Measurements from ENCODE around the gene GRIN2C.

The GRIN2C gene

GRCh38 chr17:74898376-74898946, 38.8 kb upstream of the GRIN2C start:
- Histone ChIP-seq H3K4me1 (ENCODE audit: control insufficient read depth in 1 of 2, insufficient read depth in 2 of 2, low read length in 2 of 2) (no peaks in the 10 kb centered on the region), H3K36me3 (ENCODE audit: control insufficient read depth in 1 of 2, insufficient read depth in 2 of 2, low read length in 2 of 2) (no peaks in the 10 kb centered on the region), H3K27ac (ENCODE audit: low read depth, low read length) (no peak overlapping the region), H3K9ac (ENCODE audit: low read depth in 1 of 2, low read length in 2 of 2) (no peak overlapping the region), H3K27me3 (ENCODE audit: control insufficient read depth in 1 of 2, insufficient read depth in 2 of 2, low read length in 2 of 2) (peaks cover 23 to 25% of the 10 kb centered on the region in 2 donors), H3K9me3 (ENCODE audit: control insufficient read depth in 1 of 2, low read length in 2 of 2) (no peaks in the 10 kb centered on the region), H3K4me3 (ENCODE audit: low read depth in 1 of 2, low read length in 2 of 2) (no peak overlapping the region)

DNA sequence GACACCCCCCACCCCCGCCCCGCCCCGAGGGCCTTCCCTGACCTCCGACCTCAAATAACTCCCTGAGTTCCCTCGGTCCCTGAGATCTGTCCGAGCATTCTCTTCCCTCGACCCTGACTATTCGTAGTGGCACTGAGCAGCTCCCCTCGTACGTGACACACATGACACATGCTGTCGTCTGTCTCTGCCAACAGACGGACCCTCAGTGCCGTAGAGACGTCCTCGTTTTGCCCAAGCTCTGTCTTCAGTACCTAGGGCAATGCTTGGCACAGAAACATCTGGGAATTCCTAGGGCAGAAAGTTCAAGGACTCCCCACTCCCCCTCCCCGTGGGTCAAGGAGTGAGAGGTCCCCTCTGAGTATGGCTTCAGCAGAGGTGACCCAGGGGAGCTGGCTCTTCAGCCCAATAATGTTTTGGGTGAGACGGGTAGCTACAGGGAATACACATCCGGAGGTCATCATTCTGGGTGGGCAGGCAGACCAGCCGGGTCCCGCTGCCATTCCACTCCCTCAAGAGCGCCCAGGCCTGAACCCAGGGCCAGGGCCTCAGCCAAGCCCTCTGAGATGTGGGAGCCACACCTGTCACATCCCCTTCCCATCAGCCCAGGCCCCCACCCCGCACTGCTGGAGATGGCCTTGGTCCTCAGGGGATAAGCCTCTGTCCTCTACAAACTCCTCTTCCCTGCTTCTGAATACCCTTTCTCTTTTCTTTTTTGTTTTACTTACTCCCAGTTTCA, 34.4 kb upstream of the GRIN2C start:
- H3K27ac ChIP-seq (ENCODE audit: low read depth, low read length): no peak overlapping the region
- no peak overlapping the region for H3K4me3 ChIP-seq (ENCODE audit: low read depth in 1 of 2, low read length in 2 of 2)
- H3K36me3 ChIP-seq (ENCODE audit: control insufficient read depth in 1 of 2, insufficient read depth in 2 of 2, low read length in 2 of 2): no peaks in the 10 kb centered on the region
- H3K9me3 ChIP-seq (ENCODE audit: control insufficient read depth in 1 of 2, low read length in 2 of 2): no peaks in the 10 kb centered on the region
- H3K27me3 ChIP-seq (ENCODE audit: control insufficient read depth in 1 of 2, insufficient read depth in 2 of 2, low read length in 2 of 2): peaks cover 29 to 36% of the 10 kb centered on the region in 2 donors
- H3K4me1 ChIP-seq (ENCODE audit: control insufficient read depth in 1 of 2, insufficient read depth in 2 of 2, low read length in 2 of 2): no peaks in the 10 kb centered on the region
- H3K9ac ChIP-seq (ENCODE audit: low read depth in 1 of 2, low read length in 2 of 2): no peak overlapping the region

DNA sequence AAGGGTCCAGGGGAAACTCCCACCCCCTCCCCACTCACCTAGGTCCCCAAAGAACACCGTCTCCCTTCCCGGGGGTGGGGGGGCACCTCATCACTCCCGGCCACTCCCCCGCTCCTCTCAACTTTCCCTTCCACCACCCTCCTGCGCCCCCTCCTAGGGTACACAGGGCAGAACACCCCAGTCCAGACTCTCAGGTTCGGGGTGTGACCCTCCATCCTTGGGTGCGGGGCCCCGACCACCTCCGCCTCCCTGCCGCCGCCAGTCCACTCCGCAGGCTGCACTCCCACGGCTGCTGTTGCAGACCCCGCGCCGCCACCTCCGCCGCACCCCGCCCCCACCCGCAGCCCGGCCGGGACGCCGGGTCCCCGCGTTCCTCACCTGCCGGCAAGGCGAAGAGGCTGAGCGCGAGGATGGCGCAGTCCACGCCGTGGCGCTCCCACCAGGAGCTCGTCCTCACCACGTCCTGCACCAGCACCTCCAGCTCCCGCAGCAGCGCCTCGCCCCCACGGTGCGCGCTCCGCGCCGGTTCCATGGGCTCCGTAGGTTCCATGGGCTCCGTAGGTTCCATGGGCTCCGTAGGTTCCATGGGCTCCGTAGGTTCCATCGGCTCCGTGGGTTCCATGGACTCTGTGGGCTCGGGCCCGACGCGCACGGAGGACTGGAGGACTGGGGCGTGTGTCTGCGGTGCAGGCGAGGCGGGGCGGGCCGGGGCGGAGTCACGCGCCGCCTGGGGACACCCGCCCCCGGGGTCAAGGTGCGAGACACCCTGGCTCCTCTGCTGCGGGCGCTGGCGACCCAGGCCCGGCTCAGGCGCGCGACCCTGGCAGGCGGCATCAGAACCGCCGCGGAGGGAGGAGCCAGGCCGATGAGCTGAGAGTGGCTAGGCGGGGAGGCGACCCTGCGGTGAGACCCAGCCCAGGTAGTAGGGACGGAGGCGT, 33.6 kb upstream of the GRIN2C start, which contains the start of gene FADS6:
Gene FADS6, minus strand, starts transcription at position 660 of the 938 bp plus-strand sequence. Its CDS starts 38 bp downstream, at position 622.
- no peaks in the 10 kb centered on the region for H3K4me1 ChIP-seq (ENCODE audit: control insufficient read depth in 1 of 2, insufficient read depth in 2 of 2, low read length in 2 of 2)
- no peak within 1 kb of the TSS for H3K9ac ChIP-seq (ENCODE audit: low read depth in 1 of 2, low read length in 2 of 2)
- no peak within 1 kb of the TSS for H3K27ac ChIP-seq (ENCODE audit: low read depth, low read length)
- no peaks in the 10 kb centered on the region for H3K9me3 ChIP-seq (ENCODE audit: control insufficient read depth in 1 of 2, low read length in 2 of 2)
- no peaks in the 10 kb centered on the region for H3K36me3 ChIP-seq (ENCODE audit: control insufficient read depth in 1 of 2, insufficient read depth in 2 of 2, low read length in 2 of 2)
- H3K27me3 ChIP-seq (ENCODE audit: control insufficient read depth in 1 of 2, insufficient read depth in 2 of 2, low read length in 2 of 2): peaks cover 29 to 42% of the 10 kb centered on the region in 2 donors
- H3K4me3 ChIP-seq (ENCODE audit: low read depth in 1 of 2, low read length in 2 of 2): peak within 1 kb of the TSS; percentile 47 to 63

GRCh38 chr17:74892013-74892841, 32.5 kb upstream of the GRIN2C start:
- Histone ChIP-seq H3K9me3 (ENCODE audit: control insufficient read depth in 1 of 2, low read length in 2 of 2) (no peaks in the 10 kb centered on the region), H3K4me1 (ENCODE audit: control insufficient read depth in 1 of 2, insufficient read depth in 2 of 2, low read length in 2 of 2) (no peaks in the 10 kb centered on the region), H3K36me3 (ENCODE audit: control insufficient read depth in 1 of 2, insufficient read depth in 2 of 2, low read length in 2 of 2) (no peaks in the 10 kb centered on the region), H3K27me3 (ENCODE audit: control insufficient read depth in 1 of 2, insufficient read depth in 2 of 2, low read length in 2 of 2) (peaks cover 29 to 43% of the 10 kb centered on the region in 2 donors), H3K9ac (ENCODE audit: low read depth in 1 of 2, low read length in 2 of 2) (no peak overlapping the region), H3K4me3 (ENCODE audit: low read depth in 1 of 2, low read length in 2 of 2) (peak overlapping the region in 1 of 2 donors; percentile 45), H3K27ac (ENCODE audit: low read depth, low read length) (no peak overlapping the region)

- no peak overlapping the region for H3K4me3 ChIP-seq (ENCODE audit: low read depth in 1 of 2, low read length in 2 of 2)
- H3K27ac ChIP-seq (ENCODE audit: low read depth, low read length): no peak overlapping the region
- H3K4me1 ChIP-seq (ENCODE audit: control insufficient read depth in 1 of 2, insufficient read depth in 2 of 2, low read length in 2 of 2): no peaks in the 10 kb centered on the region
- H3K9ac ChIP-seq (ENCODE audit: low read depth in 1 of 2, low read length in 2 of 2): no peak overlapping the region
- H3K27me3 ChIP-seq (ENCODE audit: control insufficient read depth in 1 of 2, insufficient read depth in 2 of 2, low read length in 2 of 2): peaks cover 18 to 32% of the 10 kb centered on the region in 2 donors
- H3K9me3 ChIP-seq (ENCODE audit: control insufficient read depth in 1 of 2, low read length in 2 of 2): no peaks in the 10 kb centered on the region
- H3K36me3 ChIP-seq (ENCODE audit: control insufficient read depth in 1 of 2, insufficient read depth in 2 of 2, low read length in 2 of 2): no peaks in the 10 kb centered on the region
These were observed 30.9 kb upstream of the GRIN2C start for GRCh38 chr17:74890554-74890953.

- Histone ChIP-seq H3K36me3 (ENCODE audit: control insufficient read depth in 1 of 2, insufficient read depth in 2 of 2, low read length in 2 of 2) (no peaks in the 10 kb centered on the region), H3K4me3 (ENCODE audit: low read depth in 1 of 2, low read length in 2 of 2) (no peak overlapping the region), H3K9ac (ENCODE audit: low read depth in 1 of 2, low read length in 2 of 2) (no peak overlapping the region), H3K27ac (ENCODE audit: low read depth, low read length) (no peak overlapping the region), H3K9me3 (ENCODE audit: control insufficient read depth in 1 of 2, low read length in 2 of 2) (no peaks in the 10 kb centered on the region), H3K27me3 (ENCODE audit: control insufficient read depth in 1 of 2, insufficient read depth in 2 of 2, low read length in 2 of 2) (peaks cover 11 to 23% of the 10 kb centered on the region in 2 donors), H3K4me1 (ENCODE audit: control insufficient read depth in 1 of 2, insufficient read depth in 2 of 2, low read length in 2 of 2) (no peaks in the 10 kb centered on the region)
These were observed 28.8 kb upstream of the GRIN2C start for GRCh38 chr17:74888469-74888868.

DNA sequence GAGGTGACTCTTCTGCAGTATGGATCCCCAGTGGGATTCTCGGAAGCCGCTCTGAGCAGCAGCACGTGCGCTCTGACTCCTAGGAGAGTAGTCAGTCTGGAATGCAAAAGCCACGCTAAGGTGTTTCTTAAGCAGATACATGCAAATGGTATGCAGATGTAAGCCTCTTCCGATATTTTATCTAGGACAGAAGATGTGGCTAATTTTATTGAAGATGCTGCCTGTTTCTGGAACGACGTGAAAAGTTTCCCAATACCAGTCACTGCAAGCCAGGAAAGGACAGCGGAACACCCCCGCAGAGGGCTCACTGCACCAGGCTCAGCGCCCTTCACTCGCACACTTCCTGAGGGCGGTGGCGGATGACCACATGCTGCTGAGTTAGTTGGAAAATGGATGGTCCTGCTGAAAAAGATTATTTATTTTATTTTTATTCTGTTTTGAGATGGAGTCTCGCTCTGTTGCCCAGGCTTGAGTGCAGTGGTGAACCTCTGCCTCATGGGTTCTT, 23.6 kb upstream of the GRIN2C start:
- Histone ChIP-seq H3K27me3 (ENCODE audit: control insufficient read depth in 1 of 2, insufficient read depth in 2 of 2, low read length in 2 of 2) (peaks cover under 1 to 4% of the 10 kb centered on the region in 2 donors), H3K4me3 (ENCODE audit: low read depth in 1 of 2, low read length in 2 of 2) (no peak overlapping the region), H3K9me3 (ENCODE audit: control insufficient read depth in 1 of 2, low read length in 2 of 2) (no peaks in the 10 kb centered on the region), H3K4me1 (ENCODE audit: control insufficient read depth in 1 of 2, insufficient read depth in 2 of 2, low read length in 2 of 2) (peaks cover 3 to 5% of the 10 kb centered on the region in 2 donors), H3K9ac (ENCODE audit: low read depth in 1 of 2, low read length in 2 of 2) (no peak overlapping the region), H3K27ac (ENCODE audit: low read depth, low read length) (no peak overlapping the region), H3K36me3 (ENCODE audit: control insufficient read depth in 1 of 2, insufficient read depth in 2 of 2, low read length in 2 of 2) (no peaks in the 10 kb centered on the region)

DNA sequence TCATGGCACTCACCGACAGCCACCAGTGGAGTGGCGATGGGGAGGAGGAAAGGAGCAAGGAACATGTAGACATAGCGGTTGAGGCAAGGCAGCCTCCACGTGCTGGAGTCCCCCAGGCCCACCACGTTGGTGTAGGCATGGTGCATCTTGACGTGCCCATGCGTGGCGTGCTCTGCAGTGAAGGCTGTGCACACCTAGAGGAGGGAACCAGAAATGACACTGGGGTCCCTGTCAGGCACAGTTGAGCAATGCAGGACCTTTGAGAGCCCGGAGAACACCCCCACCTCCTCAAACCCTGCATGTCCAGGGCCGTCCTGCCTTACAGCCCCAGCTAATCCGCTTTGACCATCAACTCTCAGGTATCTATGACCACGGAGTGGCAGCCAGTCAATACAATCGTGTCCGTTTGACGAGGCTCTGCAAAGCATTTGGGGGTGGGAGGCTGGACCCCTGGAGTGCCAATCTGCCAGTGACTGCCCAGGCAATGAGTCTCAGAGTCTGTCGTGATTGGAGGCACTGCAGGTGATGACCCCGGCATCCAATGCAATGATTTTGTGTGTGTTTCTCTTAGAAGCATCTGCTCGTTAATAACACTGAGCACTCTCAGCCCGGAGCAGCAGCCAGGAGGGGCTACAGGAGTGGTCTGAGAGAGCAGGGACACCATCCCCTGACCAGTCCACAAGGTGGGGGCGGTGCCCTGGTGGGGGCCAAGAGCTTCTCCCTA, 23.0 kb upstream of the GRIN2C start:
- H3K27ac ChIP-seq (ENCODE audit: low read depth, low read length): no peak overlapping the region
- no peak overlapping the region for H3K4me3 ChIP-seq (ENCODE audit: low read depth in 1 of 2, low read length in 2 of 2)
- peaks cover 6 to 9% of the 10 kb centered on the region in 2 donors for H3K4me1 ChIP-seq (ENCODE audit: control insufficient read depth in 1 of 2, insufficient read depth in 2 of 2, low read length in 2 of 2)
- H3K9me3 ChIP-seq (ENCODE audit: control insufficient read depth in 1 of 2, low read length in 2 of 2): no peaks in the 10 kb centered on the region
- peaks cover 0 to 4% of the 10 kb centered on the region in 2 donors for H3K27me3 ChIP-seq (ENCODE audit: control insufficient read depth in 1 of 2, insufficient read depth in 2 of 2, low read length in 2 of 2)
- no peak overlapping the region for H3K9ac ChIP-seq (ENCODE audit: low read depth in 1 of 2, low read length in 2 of 2)
- H3K36me3 ChIP-seq (ENCODE audit: control insufficient read depth in 1 of 2, insufficient read depth in 2 of 2, low read length in 2 of 2): no peaks in the 10 kb centered on the region

DNA sequence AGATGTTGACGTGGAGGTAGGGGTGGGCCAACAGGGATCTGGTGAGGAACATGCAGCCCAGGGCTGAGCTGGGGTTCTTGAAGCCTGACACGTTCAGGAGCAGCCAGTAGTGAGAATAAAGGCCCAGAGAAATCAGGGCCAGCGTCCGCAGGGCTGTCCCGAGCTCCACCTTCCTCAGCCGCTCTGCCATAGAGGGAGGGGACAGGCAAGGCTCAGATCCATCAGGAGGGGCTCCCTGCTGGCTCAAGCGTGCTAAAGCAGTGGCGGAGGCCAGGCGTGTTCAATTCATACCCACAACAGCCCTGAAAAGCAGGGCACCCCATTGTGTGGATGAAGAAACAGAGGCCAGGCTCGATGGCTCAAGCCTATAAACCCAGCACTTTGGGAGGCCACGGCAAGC, 21.4 kb upstream of the GRIN2C start:
- Histone ChIP-seq H3K4me3 (ENCODE audit: low read depth in 1 of 2, low read length in 2 of 2) (no peak overlapping the region), H3K27me3 (ENCODE audit: control insufficient read depth in 1 of 2, insufficient read depth in 2 of 2, low read length in 2 of 2) (peaks cover 0 to 4% of the 10 kb centered on the region in 2 donors), H3K9ac (ENCODE audit: low read depth in 1 of 2, low read length in 2 of 2) (no peak overlapping the region), H3K9me3 (ENCODE audit: control insufficient read depth in 1 of 2, low read length in 2 of 2) (no peaks in the 10 kb centered on the region), H3K27ac (ENCODE audit: low read depth, low read length) (no peak overlapping the region), H3K4me1 (ENCODE audit: control insufficient read depth in 1 of 2, insufficient read depth in 2 of 2, low read length in 2 of 2) (peaks cover 6 to 10% of the 10 kb centered on the region in 2 donors), H3K36me3 (ENCODE audit: control insufficient read depth in 1 of 2, insufficient read depth in 2 of 2, low read length in 2 of 2) (no peaks in the 10 kb centered on the region)
